GM19463 (cell line): ENCODE data around the gene TRUB2.

Experiments
- ATAC-seq: cut with Tn5 transposase; IDR thresholded peaks from one replicate; pipeline ENCODE4 v1.9.1; 2021; ENCODE audit warnings: mild to moderate bottlenecking, moderate library complexity; ENCODE audit not compliant: unreplicated experiment

Gene TRUB2

GRCh38 chr9:128322404-128323211 is at the start of gene TRUB2, which contains the start of gene COQ4:
TSS of gene TRUB2 (minus strand) at chr9:128322447. CDS start at chr9:128322408, 39 bp downstream.
TSS of gene COQ4 (plus strand) at chr9:128322839. CDS start at chr9:128322859, 20 bp downstream.
- peak; percentile 77 for ATAC-seq

GRCh38 chr9:128371630-128372117 is 49.4 kb upstream of the TRUB2 start:
- ATAC-seq: no peak

- ATAC-seq: peak; percentile 95
Measured at GRCh38 chr9:128370752-128371629, 48.7 kb upstream of the TRUB2 start, which contains the start of gene URM1. TSS of gene URM1 (plus strand) at chr9:128371374. CDS start at chr9:128371381, 7 bp downstream.

GRCh38 chr9:128370367-128370751 is 48.1 kb upstream of the TRUB2 start:
- no peak for ATAC-seq

GRCh38 chr9:128369024-128369706 is 46.9 kb upstream of the TRUB2 start:
- ATAC-seq: no peak

GRCh38 chr9:128365525-128365924 is 43.3 kb upstream of the TRUB2 start:
- ATAC-seq: no peak

GRCh38 chr9:128362774-128363173 is 40.5 kb upstream of the TRUB2 start:
- ATAC-seq: no peak

- peak; percentile 81 for ATAC-seq
Measured at GRCh38 chr9:128361986-128362646, 39.9 kb upstream of the TRUB2 start.

GRCh38 chr9:128361296-128361985 is 39.2 kb upstream of the TRUB2 start:
- ATAC-seq: no peak

GRCh38 chr9:128360826-128361225 is 38.6 kb upstream of the TRUB2 start:
- ATAC-seq: no peak

- ATAC-seq: no peak
Measured at GRCh38 chr9:128358861-128359260, 36.6 kb upstream of the TRUB2 start.

- ATAC-seq: no peak
Measured at GRCh38 chr9:128358090-128358489, 35.8 kb upstream of the TRUB2 start.

- ATAC-seq: no peak
Measured at GRCh38 chr9:128355451-128355850, 33.2 kb upstream of the TRUB2 start.

GRCh38 chr9:128349772-128350171 is 27.5 kb upstream of the TRUB2 start:
- ATAC-seq: no peak

- ATAC-seq: no peak
Measured at GRCh38 chr9:128349125-128349524, 26.9 kb upstream of the TRUB2 start.

- no peak for ATAC-seq
Measured at GRCh38 chr9:128344931-128345605, 22.8 kb upstream of the TRUB2 start.

- no peak for ATAC-seq
Measured at GRCh38 chr9:128343855-128344254, 21.6 kb upstream of the TRUB2 start.

- ATAC-seq: no peak
Measured at GRCh38 chr9:128342971-128343680, 20.9 kb upstream of the TRUB2 start.

- peak; percentile 46 for ATAC-seq
Measured at GRCh38 chr9:128341435-128341849, 19.2 kb upstream of the TRUB2 start.
